Measurements from ENCODE around the gene ATXN10.
"Not testable (repeated sequence)": the region's sequence is repeated elsewhere in the genome, so short reads cannot be mapped to it uniquely, and the experiment has no call there.

The ATXN10 gene

DNA sequence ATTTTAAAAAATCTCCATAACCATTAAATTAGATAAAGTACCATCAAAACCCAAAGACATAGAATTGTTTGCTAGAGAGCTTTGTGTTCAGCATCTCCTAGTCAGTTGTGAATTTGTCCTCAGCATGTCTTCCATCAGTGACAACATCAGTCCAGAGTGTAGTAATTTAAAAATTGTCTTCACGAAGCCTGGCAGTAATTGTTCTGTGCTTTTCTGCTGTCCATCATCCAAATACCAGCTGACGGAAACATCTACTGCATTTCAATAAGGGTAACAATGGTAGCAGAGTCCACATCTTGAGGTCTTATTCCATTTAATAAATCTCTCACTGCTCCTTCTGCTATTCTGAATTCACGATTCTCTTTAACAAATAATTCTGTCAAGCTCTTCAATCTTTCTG is 121.5 kb downstream of the ATXN10 start:
- DNase-seq = no peak

DNA sequence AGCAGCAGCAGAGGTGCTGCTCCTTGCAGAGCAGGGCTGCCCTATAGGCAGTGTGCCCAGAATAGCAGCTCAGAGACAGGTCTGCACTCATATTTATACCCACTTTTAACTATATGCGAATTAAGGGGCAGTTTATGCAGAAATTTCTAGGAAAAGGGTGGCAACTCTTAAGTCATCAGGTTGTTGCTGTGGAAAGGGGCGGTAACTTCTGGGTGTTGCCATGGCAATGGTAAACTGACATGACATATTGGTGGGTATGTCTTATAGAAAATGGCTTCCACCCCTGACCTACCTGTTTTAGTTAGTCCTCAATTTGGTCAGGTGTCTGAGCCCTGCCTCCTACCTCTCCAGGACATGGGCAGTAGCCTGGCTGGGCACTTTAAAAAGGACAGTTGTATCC is 122.3 kb downstream of the ATXN10 start:
- no peak for DNase-seq

DNA sequence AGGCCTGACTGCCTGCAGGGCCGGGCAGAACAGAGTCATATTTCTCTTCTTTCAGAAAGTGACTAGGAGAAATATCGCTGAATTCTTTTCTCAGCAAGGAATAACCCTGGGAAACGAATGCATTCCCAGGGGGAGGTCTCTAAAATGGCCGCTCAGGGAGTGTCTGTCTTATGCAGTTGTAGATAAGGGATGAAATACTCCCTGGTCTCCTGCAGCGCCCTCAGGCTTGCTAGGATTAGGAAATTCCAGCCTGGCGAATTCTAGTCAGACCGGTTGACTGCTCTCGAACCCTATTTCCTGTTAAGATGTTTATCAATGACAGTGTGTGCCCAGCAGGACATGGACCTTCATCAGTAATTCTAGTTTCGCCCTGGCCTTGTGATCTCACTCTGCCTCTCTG is 124.4 kb downstream of the ATXN10 start:
- DNase-seq = not testable (repeated sequence)

DNA sequence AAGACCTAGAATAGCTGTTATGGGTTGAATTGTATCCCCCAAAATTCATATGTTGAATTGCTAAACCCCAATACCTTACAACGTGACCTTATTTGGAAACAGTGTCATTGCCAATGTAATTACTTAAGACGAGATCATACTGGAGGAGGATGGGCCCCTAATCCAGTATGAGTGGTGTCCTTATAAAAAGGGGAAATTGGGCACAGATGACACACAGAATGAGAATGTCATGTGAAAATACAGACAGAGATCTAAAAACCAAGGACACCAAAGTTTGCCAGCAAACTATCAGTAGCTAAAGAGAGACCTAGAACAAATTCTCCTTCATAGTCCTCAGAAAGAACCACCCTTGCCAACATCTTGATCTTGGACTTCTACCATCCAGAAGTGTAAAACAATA is 127.7 kb downstream of the ATXN10 start:
- no peak for DNase-seq

DNA sequence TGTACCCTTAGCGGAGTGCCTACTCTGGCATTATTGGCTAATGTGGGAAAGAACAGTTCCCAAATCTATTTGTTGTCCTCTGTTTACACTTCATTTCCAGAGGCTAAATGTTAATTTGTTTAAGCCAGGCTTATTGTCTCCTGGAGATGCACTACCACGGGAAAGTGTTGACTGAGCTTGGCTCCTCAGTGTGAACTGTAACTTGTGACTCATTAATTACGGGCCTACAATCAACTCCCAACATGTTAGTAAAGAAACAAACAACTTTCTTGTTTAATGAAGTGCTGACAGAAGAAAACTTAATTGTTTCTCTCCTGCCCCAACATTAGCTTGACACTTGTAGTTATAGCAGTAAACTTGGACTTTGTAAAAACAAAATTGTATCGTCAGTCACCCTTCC is 130.4 kb downstream of the ATXN10 start:
- DNase-seq = no peak

DNA sequence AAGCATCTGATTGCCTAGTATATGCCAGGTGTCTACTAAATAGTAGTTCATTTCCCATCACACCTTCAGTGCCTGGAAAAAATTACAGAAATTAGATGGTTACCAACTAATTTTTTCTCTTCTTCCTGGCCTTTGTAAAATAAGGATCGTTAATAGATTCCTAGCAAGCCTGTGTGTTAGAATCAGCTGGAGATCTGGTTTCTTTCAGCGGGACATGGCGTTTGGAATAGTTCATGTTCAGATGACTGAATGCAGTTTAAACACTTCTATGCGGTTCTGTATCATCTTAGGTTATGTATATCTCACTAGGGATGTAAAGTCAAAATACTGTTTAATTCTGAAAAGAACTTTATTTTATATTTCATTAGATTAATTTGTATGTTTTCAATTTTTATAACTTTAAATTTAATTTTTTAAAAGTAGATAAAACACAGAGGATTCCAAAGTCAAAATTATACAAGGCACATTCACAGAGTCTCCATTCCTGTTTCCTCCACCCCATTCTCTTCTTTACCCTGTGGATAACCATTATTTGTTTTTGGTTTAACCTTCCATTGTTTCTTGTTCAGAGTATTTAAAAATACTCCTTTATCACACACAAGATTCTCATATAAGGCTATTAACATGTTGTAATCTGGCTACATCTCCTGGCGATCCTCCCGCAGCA is 132.8 kb downstream of the ATXN10 start:
- no peak for DNase-seq

DNA sequence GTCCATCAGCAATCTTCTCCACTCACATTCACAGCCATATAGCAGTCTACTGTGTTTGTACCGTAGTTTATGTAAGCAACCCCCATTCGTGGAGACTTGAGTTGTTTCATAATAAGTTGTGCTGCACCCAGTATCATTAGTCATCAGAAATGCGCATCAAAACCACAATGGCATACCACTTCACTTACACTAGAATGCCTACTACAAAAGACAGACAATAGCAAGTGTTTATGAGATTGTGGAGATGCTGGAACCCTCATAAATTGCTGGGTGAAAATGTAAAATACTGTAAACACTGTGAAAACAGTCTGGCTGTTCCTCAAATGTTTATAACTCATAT is 133.3 kb downstream of the ATXN10 start:
- no peak for DNase-seq

DNA sequence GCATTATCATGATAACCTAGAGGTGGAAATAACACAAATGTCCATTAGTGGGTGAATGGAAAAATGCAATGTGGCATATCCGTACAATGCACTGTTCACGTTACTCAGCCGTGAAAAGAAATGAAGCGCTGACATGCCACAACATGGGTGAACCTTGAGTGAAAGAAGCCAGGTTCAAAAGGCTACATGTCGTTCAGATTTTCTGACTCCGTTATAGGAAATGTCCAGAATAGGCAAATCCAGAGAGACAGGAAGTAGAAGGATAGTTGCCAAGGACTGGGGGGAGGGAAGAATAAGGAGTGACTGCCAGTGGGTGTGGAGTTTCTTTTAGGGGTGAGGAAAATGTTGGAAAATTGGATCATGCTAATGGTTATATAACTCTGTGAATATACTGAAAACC is 133.8 kb downstream of the ATXN10 start:
- no peak for DNase-seq

DNA sequence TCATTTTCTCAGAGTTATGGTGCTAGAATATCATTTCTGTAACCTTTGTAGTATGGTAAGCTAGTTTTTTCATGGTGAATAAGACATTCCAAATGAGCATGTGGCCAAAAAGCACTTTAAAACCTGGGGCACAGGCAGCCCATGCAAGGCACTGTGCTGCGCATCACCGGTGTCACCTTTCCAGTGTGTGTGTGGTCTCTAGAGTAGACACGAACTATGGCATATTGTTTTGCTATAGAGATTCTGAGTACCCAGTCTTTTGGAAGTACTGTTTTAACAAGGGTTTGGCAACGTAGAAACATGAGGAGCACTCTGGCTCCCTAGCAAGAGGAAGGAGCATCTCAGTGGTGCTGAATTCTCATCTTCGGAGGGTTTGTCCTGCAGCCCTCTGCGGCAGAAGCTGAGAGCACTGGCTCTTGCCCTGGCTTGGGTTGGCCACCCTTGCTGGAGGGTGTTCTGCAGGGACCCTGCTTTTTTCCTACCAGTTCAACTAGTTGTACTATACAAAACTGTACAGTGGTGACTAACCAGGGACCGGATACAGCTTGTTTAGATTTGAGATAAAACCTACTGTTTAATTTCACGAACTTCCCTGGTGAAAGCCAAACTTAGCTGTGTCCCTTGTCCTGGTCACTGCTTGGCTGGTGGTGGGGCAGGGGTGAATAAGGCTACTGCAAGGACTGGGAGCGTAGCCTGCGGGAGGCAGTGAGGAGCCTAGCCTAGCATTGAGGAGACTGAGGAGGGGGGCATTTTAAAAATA is 135.7 kb downstream of the ATXN10 start:
- DNase-seq = no peak

DNA sequence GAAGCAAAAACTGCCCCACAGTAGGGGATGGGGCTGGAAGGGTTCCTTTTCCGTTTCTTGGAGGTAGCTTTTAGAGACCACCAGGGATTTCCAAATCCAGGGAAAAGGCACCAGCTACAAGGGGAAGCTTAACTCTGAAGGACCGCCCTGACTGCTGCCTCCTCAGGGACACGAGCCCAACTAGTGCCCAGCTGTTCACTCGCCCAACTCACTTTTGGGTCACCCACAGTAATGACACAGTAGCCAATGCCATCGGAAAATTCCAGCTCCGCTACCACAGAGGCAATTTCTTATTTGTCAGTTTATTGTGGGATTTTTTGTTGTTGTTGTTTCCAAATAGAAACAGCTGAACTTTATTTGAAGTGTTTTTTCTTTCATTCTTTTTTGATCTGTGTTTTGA is 141.3 kb downstream of the ATXN10 start:
- DNase-seq = no peak

DNA sequence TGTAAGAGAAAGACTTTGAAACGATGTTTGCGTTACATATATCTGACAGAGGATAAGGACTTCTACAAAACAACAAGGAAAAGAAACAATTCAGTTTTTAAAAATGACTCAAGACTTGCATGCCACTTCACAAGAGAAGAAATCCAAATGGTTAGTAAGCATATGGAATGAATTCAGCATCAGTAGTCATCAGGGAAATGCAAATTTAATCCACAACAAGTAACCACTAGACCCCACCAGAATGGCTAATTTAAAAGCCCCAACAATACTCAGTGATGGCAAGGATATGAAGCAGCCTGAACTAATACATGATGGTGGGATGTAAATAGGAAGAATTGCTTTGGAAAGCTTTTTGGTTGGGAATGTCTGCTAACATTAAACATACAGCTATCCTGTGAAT is 142.6 kb downstream of the ATXN10 start:
- DNase-seq = no peak

DNA sequence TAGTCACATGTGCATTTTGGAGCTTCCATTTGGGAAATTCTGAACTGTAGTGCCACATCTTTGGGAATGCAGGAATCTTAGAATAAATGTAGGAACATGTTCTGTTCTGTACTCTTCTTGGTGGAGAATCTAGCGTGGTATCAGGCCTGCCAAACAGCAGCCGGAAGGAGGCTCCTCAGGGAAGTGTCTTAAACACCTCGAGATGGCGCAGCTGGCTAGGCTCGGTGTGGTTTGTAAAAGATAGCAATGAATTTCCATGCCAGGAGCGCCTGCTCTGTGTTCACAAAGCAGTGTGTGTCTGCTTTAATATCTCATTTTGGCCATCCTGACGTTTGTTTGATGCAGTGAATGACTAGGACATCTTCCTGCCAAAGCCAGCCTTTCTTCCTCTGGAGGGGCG is 145.1 kb downstream of the ATXN10 start:
- DNase-seq = no peak

DNA sequence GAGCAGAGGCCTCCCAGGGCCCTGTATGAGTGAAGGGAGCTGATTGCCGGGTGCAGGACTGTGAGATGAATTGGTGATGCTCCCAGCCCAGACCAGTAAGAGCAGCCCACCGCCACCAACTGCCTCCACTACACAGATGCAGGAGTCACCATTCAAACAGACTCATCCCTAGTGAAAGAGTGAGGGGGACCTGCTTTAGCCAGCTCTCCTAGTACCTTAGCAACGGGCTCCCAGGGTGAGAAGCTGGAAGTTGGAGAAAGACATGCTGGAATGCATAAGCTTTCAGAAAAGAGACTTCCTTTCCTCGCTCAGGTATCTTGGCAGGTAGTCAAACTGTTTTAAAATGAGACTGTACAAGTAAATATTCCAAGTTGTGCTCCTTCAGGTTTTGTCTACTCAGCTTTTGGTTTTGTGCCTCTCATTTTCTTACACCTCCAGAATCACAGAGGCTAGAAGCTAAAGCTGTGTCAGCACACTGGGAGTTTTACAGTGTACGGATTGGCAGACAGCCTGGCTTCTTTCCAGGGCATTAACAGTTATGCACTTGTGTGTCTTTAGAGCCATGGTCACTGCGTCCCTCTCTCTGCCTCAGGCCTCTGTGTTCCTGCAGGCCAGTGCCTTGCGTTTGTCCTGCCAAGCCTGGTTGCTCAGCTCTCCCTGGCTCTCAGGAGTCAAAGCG is 146.2 kb downstream of the ATXN10 start:
- DNase-seq = no peak

DNA sequence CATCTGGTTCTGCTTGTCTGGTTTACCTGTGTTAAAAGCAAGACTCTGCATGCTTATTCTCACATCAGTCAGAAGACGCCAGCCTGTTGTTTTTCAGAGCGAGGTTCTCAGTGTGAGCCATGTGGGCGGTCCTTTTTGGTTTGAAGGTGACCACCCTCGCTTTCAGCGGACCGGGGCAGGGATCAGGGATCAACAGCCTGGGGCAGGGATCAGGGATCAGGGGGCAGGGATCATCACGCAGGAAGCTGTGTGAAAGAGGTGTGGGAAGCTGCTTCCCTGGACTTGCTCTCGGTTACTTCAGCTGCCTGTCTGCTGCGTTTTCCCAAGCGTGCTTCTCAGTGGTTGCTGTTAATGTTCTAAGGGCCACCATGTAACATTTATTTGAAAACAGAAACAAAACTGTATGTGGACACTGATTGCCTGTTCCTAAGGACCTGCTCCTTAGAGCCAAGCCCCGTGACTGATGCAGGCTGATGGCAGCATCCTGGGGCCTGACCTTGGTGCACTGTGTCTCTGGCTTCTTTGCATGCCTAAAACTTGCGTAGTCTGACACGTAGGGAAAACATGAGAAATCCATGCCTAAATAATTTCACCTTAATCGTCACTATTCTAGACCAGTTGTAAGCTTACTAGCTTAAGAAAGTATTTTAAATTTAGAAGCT is 146.9 kb downstream of the ATXN10 start:
- DNase-seq = no peak

DNA sequence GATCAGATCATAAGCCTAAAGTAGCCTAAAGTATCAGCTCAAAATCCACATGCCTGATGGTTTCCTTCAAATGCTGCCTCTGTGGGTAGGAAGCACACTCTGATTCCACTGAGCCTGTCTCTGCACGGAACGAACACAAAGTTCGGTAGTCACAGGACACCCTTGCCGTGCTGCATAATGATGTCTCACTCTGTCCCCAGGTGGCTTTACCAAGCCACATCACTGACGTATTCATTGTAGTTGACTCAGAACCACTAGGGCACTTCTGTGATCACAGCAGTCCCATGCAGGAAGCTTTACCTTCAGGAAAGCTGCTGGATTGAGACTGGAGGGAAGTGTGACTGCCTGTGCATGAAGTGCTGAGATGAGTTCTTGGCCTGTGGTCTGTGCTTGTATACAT is 147.7 kb downstream of the ATXN10 start:
- no peak for DNase-seq

DNA sequence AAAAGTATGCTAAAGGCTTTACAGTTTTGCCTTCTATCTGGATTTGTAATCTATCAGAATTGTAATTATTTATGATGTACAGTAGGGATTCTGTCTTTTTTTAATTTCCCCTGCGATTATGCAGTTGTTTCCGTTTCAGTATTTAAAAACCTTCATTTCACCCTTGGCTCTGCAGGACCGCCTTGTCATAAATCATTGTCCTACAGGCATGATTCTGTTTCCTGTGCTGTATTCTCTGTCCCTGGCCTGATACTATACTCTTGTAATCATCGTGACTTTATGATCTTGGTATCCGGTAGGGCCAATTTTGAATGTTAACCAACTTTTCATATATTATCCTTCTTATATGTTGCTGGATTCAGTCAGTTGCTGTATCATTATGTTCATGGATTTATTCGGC is 151.7 kb downstream of the ATXN10 start:
- no peak for DNase-seq

DNA sequence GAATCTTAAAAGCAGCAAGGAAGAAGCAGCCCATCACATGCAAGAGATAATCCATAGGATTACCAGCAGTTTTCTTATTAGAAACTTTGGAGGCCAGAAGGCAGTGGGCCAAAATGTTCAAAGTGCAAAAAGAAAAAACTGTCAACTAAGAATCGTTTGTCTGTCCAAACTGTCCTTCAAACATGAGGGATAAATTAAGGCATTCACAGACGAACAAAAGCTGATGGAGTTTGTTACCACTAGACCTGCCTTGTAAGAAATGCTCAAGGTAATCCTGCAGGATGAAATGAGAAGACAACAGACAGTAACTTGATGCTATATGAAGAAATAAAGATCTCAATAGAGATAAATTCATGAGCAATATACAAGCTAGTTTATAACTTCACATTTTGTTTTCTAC is 154.9 kb downstream of the ATXN10 start:
- DNase-seq = no peak

DNA sequence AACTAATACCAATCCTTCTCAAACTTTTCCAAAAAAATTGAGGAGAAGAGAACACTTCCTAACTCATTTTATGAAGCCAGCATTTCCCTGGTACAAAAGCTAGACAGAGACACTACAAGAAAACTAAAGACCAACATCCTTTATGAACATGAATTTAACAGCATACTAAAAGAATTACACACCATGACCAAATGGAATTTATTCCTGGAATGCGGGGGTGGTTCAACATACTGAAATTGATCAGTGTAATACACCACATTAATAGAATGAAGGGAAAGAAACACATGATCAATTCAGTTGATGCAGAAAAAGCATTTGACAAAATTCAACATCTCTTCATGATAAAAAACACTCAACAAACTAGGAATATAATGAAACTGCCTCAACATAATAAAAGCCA is 157.2 kb downstream of the ATXN10 start:
- no peak for DNase-seq

DNA sequence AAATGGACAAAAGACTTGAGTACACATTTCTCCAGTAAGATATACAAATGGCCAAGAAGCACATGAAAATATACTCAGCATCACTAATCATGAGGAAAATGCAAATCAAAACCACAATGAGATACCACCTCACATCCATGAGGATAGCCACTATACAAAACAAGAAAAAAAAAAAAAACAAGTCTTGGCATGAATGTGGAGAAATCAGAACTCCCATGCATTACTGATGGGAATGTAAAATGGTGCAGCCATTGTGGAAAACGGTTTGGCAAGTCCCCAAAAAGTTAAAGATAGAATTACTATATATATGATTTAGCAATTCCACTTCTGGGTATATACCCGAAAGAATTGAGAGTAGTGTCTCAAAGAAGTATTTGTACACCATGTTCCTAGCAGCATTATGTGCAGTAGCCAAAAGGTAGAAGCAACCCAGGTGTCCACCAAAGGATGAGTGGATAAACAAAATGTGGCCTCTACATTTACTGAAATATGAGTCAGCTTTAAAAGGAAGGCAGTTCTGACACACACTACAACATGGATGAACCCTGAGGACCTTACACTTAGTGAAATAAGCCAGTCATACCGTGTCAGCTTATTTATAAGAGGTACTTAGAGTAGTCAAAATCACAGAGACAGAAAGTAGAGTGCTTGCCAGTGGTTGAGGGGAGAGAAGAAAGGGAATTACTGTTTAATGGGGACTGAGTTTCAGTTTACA is 159.1 kb downstream of the ATXN10 start:
- DNase-seq = no peak

DNA sequence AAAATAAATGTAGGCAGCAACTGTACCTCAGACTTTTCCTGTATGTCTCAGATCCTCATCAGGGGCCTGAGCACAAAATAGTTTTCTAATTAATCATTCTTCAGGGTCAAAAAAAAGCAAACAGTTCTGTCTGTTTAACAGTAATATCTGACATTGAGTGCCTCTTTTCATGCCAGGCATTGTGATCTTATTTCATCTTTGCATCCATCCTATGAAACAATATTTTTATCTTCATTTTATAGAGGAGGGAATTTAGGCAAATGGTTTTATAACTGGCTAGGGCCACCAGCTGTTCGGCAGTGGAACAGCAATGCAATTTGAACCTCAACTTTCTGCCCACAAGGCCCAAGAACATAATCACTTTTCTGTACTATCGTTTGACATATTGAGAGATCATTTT is 159.8 kb downstream of the ATXN10 start:
- DNase-seq = no peak

DNA sequence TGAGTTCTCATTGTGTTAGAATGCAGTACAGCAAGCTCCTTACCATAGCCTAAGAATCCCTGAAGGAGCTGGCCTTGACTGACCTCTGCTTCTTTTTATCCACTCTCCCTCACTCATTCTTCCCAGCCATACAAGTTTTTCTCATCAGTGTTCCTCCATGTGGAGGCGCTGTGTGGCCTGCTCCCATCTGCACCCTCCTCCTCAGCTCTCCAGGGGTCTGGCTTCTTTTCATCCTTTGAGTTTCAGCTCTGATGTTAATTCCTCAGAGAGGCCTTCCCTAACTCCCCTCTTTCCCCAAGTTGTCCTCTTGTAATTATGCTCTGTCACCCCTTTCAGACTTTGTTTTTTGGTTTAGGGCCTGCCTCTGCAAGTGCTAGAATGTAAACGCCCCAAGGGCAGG is 160.5 kb downstream of the ATXN10 start:
- DNase-seq = no peak

DNA sequence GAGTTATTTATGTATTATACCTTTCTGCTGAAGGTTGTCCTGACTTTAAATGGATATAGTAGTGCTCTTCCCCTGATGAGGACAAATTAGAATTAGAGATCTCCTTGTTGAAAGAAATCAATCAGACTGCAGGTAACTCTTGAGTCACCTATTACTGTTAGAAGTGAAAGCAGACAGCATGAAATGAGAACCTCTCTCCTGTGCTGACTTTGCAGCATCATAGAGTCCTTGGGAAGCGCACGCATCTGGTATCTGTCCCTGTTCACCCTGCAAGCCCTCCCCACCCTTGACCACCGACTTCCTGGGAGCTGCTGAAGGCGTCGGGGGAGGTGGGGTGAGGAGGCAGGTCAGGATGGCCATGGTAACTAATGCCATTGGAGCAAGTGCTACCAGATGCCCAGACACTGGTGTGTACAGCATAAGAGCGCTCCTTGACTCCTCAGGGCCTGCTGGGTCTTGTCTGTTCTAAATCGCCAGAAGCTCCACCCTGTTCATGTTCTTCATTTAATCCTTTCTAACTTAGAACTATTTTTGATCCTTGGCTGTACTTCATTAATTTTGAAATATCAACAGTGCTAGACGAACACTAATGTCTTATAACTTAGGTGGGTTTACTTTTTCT is 161.4 kb downstream of the ATXN10 start:
- no peak for DNase-seq

DNA sequence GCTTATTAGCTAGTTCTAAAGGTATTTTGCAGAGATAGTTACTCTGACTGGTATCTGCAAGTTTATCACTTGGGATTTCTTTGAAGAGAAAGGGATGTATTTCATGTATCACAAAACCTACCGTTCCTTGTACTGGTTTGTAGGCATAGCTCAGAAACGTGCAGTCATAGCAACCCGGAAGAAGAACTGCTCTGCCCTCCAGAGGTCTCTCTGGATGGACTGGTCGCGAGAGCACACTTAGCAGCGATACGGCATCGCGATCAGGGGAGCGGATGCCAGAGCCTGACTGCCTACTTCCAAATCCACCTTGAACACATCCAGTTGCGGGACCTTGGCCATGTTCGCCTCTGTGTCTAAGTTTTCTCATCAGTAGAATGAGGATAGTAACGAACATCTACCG is 162.0 kb downstream of the ATXN10 start:
- DNase-seq = no peak
